BJ (cell line): ENCODE data around the gene PRKCQ. TPM values are rescaled to one million over a fixed set of nuclear protein-coding genes. Genes with fewer than 3 reads are reported as not detected.

Source experiments
- CTCF ChIA-PET: fragments of 350-600 bp; formaldehyde crosslinking; extraction: SDS; loops from one replicate; lab custom pipeline; 2021; ENCODE audit warnings: antibody characterized with exemption, inconsistent platforms; lab: Yijun Ruan, JAX
- POLR2A ChIA-PET: fragments of 300-600 bp; sonication (Branson Sonifier 250); formaldehyde crosslinking; extraction: SDS; loops from one replicate; lab custom pipeline; 2021; ENCODE audit warnings: antibody characterized with exemption; lab: Charles Lee
- DNase-seq: peaks from one replicate; pipeline ENCODE4 v3.0.0-alpha.2; 2011; ENCODE audit warnings: low read depth
- H3K27me3 ChIP-seq: 2 replicates; pipeline ENCODE4 v1.6.0; 2011; ENCODE audit warnings: low read length; ENCODE audit not compliant: control insufficient read depth, insufficient read depth
- H3K36me3 ChIP-seq: 2 replicates; pipeline ENCODE4 v1.5.1; 2011; ENCODE audit warnings: low read length; ENCODE audit not compliant: control insufficient read depth, insufficient read depth
- H3K4me3 ChIP-seq: 2 replicates; pipeline ENCODE4 v1.5.1; 2011; ENCODE audit warnings: low read depth, mild to moderate bottlenecking, control low read depth, low read length
- polyA plus RNA-seq: library from polyadenylated mRNA; depleted of rRNA; stranded (reverse); fragments of >200 nt; gene quantifications from 2 replicates; pipeline ENCODE4 v1.2.3, GENCODE V29; 2011
- TF ChIP-seq, protein P1 (sequence below): IDR thresholded peaks from 2 replicates; pipeline ENCODE4 v1.5.1; 2011; ENCODE audit warnings: low read depth, mild to moderate bottlenecking, control low read depth, inconsistent platforms, low read length, moderate library complexity; ENCODE audit not compliant: insufficient read depth

PRKCQ gene
- polyA plus RNA-seq, 1 experiment, result 0.06 TPM

DNA sequence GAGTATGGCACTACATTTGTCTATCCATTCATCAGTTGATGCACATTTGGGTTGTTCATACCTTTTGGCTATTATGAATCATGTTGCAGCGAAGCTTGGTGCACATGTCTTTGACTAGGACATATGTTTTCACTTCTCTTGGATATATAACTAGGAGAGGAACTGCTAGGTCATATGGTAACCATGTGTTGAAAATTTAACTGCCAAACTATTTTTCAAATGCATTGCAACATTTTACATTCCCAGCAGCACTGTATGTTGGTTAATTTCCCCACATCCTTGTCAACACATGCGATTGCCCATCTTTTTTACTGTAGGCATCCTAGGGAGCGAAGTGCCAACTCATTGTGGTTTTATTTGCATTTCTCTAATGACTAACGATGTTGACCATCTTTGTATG is 183.4 kb downstream of the PRKCQ start:
- TF ChIP-seq, protein P1, sequence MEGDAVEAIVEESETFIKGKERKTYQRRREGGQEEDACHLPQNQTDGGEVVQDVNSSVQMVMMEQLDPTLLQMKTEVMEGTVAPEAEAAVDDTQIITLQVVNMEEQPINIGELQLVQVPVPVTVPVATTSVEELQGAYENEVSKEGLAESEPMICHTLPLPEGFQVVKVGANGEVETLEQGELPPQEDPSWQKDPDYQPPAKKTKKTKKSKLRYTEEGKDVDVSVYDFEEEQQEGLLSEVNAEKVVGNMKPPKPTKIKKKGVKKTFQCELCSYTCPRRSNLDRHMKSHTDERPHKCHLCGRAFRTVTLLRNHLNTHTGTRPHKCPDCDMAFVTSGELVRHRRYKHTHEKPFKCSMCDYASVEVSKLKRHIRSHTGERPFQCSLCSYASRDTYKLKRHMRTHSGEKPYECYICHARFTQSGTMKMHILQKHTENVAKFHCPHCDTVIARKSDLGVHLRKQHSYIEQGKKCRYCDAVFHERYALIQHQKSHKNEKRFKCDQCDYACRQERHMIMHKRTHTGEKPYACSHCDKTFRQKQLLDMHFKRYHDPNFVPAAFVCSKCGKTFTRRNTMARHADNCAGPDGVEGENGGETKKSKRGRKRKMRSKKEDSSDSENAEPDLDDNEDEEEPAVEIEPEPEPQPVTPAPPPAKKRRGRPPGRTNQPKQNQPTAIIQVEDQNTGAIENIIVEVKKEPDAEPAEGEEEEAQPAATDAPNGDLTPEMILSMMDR, result no peak
- ChIA-PET CTCF (interaction anchor here (1.6 to 9.4 kb wide), 2 partner anchors 195 to 246 kb away, joined by 6 to 228 read pairs; partner anchors contain the start of gene PFKFB3), POLR2A (interaction anchor here (1.2 kb wide), 1 partner anchor 194 kb away, joined by 4 read pairs; the partner anchor contains the start of gene PFKFB3)

DNA sequence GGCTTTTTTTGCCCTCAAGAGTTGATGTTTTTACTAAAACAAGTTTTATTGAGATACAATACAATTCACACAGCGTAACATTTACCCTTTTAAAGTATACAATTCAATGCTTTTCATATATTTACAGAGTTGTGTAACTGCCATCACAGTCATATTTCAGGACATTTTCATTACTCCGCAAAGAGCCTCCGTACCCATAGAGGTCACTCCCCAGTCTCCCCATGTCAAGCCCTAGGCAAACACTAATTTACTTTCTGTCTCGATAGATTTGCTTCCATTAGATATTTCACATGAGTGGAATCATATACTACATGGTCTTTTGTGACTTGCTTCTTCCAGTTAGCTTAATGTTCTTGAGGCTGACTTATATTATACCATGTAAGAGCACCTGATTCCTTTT is 183.8 kb downstream of the PRKCQ start:
- Histone ChIP-seq H3K36me3 (no peaks in the 10 kb centered on the region), H3K4me3 (no peak overlapping the region), H3K27me3 (no peaks in the 10 kb centered on the region)
- DNase-seq, result no peak
- TF ChIP-seq, protein P1, result no peak
- ChIA-PET POLR2A (interaction anchor here (1.2 kb wide), 1 partner anchor 194 kb away, joined by 4 read pairs; the partner anchor contains the start of gene PFKFB3), CTCF (interaction anchor here (1.6 to 9.4 kb wide), 2 partner anchors 194 to 245 kb away, joined by 6 to 228 read pairs; partner anchors contain the start of gene PFKFB3)

More for the DNA sequence above, 183.4 kb downstream of the PRKCQ start:
- DNase-seq, result peak; percentile 94
- Histone ChIP-seq H3K36me3 (no peaks in the 10 kb centered on the region), H3K27me3 (no peaks in the 10 kb centered on the region), H3K4me3 (no peak overlapping the region)

DNA sequence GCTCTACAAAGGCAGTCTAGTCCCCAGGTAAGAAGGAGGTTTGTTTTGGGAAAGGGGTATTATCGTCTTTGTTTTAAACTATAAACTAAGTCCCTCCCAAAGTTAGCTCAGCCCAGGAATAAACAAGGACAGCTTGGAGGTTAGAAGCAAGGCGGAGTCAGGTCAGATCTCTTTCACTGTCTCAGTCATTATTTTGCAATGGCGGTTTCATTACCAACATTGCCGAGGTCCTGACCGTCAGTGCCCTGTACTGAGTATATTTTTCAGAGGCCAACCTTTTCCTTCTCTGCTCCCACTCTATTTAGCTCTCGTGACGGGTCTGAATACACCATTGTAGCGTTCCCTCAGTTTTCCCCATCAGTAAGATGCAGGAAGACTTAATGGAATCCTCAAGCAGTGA is 184.5 kb downstream of the PRKCQ start:
- CTCF ChIA-PET, result interaction anchor here (9.4 kb wide), 1 partner anchor 194 kb away, joined by 228 read pairs; the partner anchor contains the start of gene PFKFB3
- no peak for DNase-seq
- Histone ChIP-seq H3K36me3 (no peaks in the 10 kb centered on the region), H3K27me3 (no peaks in the 10 kb centered on the region), H3K4me3 (no peak overlapping the region)
- POLR2A ChIA-PET, result no interaction called here
- TF ChIP-seq, protein P1, result no peak

DNA sequence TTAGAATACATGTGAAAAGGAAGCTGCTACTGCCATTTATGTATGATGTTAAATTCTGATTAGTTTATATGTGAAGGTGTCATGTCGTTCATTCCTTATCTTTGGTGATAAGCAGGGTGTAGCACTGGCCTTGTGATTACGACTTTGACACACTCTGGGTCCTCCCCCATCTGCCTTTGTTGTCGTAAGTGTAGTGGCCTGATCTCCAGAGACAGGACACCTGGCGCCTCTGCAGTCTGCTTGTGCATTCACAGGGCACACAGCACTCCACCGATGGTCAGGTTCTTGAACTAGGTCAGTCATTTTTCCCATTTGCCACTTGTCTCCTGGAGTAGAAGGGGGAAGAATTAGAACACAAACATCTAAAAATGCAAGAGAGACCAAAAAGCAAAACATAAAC is 186.0 kb downstream of the PRKCQ start:
- ChIA-PET POLR2A (no interaction called here), CTCF (no interaction called here)
- no peak for DNase-seq

DNA sequence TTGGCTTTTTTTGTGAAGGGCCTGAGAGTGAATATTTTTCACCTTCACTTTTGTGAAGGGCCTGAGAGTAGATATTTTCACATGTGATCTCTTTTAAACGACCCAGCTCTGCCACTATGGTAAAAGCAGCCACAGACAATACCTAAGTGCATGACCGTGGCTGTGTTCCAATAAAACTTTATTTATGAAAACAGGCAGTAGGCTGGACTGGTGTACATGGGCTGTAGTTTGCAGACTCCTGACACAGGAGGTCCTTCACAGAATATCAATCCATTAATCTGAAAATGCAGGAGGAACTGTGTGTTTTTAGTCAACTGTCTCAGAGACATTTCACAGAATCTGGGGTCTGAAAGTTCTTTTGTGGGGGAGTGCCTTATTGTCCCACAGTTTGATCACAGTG is 186.9 kb downstream of the PRKCQ start:
- Histone ChIP-seq H3K27me3 (no peaks in the 10 kb centered on the region; the same call in 1 of the 2 replicates), H3K36me3 (no peaks in the 10 kb centered on the region), H3K4me3 (no peak overlapping the region)
- TF ChIP-seq, protein P1, result no peak
- ChIA-PET CTCF (no interaction called here), POLR2A (no interaction called here)
- no peak for DNase-seq

More for the DNA sequence above, 186.0 kb downstream of the PRKCQ start:
- TF ChIP-seq, protein P1, result no peak
- H3K4me3 ChIP-seq, result no peak overlapping the region
- no peaks in the 10 kb centered on the region for H3K36me3 ChIP-seq
- H3K27me3 ChIP-seq, result no peaks in the 10 kb centered on the region
